Stimulated activated CD4-positive, alpha-beta T cell treated with anti-CD3 and anti-CD28 coated beads, Interleukin-1b, Interleukin-23, amount 100 ng/mL, for 48 hours (primary cell): ENCODE measurements around the gene MCTP1.
"Not testable (repeated sequence)": the region's sequence is repeated elsewhere in the genome, so short reads cannot be mapped to it uniquely, and the experiment has no call there.

ENCODE experiments used
- DNase-seq: peaks from one replicate; pipeline ENCODE4 v3.0.0-alpha.2; 2020

The MCTP1 gene

GRCh38 chr5:95251185-95251584, 33.7 kb downstream of the MCTP1 start:
- no peak for DNase-seq

DNA sequence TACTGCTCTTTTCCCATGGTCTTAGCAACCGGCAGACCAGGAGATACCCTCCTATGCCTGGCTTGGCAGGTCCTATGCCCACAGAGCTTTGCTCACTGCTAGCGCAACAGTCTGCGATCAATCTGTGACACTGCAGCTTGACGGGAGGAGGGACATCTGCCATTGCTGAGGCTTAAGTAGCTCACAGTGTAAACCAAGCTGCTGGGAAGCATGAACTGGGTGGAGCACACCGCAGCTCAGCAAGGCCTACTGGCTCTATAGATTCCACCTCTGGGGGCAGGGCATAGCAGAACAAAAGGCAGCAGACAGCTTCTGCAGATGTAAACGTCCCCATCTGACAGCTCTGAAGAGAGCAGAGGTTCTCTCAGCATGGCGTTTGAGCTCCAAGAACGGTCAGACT, 40.4 kb downstream of the MCTP1 start:
- no peak for DNase-seq

DNA sequence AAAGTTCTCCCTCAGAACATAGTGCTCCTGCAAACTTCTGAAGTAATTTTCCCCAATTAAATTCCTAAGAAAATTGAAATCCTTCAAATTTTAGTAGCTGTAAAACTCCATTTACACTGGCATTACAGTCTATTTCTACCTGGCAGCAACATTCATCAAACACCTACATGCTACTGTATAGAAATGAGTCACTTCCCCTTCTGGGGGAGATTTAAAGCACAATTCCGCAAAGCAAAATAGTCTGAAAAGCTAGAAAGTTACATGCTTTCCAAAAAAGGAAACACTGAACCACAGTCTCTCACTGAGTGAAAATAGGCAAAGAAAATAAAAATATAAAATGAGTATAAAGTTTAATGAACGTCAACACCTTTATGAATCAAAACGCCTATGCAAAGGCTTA, 43.3 kb downstream of the MCTP1 start:
- no peak for DNase-seq

DNA sequence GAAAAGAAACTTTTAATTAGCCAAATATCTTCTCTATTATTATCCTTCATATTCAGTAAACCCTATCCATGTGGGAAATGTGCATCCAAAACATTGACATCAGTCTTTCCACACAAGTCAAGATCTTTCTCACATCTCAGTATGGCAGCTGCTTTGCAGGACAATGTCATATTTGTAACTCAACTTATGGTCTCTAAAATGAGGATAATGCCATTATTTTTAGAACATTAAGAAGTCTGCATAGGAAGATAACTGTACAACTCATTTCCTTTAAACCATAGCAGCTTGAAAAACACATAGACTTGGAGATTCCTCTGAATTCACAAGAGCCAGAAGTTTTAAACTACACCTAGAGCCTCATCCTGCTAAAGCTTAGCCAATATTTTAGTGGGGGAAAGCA, 43.7 kb downstream of the MCTP1 start:
- no peak for DNase-seq

GRCh38 chr5:95238560-95239325, 46.2 kb downstream of the MCTP1 start:
- DNase-seq, result no peak

DNA sequence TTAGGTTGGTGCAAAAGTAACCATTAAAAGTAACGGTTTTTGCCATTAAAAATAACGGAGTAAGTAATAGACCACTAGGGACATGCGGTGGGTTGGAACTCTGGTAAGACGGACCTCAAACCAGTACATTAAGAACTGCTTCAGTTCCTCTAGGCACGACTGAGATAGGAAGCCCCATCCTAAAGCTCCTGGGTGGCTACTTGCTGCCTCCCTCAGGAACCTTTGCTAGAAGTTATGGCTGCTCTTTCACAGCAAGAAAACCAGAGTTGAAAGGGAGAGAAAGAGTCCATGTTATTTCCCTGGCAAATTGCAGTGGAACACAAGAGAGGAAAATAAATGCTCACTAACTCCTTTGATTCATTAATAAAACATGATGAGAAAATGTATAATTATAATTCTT, 47.6 kb downstream of the MCTP1 start:
- DNase-seq, result no peak

DNA sequence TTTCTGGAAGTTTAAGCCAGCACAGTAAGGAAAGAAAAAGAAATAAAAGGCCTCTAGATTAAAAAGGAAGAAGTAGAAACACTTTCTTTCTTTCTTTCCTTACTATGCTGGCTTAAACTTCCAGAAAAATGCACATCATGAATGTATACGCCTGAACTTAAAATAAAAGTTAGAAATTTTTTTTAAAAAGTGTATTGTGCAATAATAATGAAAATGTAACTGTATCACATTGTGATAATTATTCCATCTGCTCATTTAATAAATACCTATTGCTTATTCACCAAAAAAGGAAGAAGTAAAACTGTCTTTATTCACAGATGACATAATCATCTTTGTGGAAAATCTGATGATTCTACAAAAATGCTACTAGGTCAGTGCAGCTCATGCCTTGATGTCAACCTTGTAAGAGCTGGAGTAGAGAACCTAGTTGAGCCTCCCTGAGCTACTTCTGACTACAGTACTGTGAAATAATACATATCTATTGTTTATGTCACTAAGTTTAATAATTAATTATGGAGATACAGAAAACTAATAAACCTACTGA, 49.4 kb downstream of the MCTP1 start:
- DNase-seq, result no peak

- DNase-seq, result no peak
These were observed 55.2 kb downstream of the MCTP1 start for GRCh38 chr5:95229646-95230045.

GRCh38 chr5:95224701-95225459, 60.0 kb downstream of the MCTP1 start:
- DNase-seq, result no peak

- no peak for DNase-seq
These were observed 61.2 kb downstream of the MCTP1 start for GRCh38 chr5:95223566-95224258.

- DNase-seq, result no peak
These were observed 62.1 kb downstream of the MCTP1 start for GRCh38 chr5:95222836-95223235.

GRCh38 chr5:95221234-95221633, 63.7 kb downstream of the MCTP1 start:
- no peak for DNase-seq

- DNase-seq, result no peak
These were observed 64.5 kb downstream of the MCTP1 start for GRCh38 chr5:95220381-95220780.

GRCh38 chr5:95219411-95219810, 65.5 kb downstream of the MCTP1 start:
- DNase-seq, result no peak

GRCh38 chr5:95217881-95218280, 67.0 kb downstream of the MCTP1 start:
- no peak for DNase-seq

GRCh38 chr5:95217351-95217750, 67.5 kb downstream of the MCTP1 start:
- DNase-seq, result no peak

GRCh38 chr5:95216136-95216955, 68.5 kb downstream of the MCTP1 start:
- DNase-seq, result no peak

GRCh38 chr5:95207811-95208210, 77.1 kb downstream of the MCTP1 start:
- DNase-seq, result not testable (repeated sequence)

GRCh38 chr5:95194856-95195255, 90.0 kb downstream of the MCTP1 start:
- no peak for DNase-seq

DNA sequence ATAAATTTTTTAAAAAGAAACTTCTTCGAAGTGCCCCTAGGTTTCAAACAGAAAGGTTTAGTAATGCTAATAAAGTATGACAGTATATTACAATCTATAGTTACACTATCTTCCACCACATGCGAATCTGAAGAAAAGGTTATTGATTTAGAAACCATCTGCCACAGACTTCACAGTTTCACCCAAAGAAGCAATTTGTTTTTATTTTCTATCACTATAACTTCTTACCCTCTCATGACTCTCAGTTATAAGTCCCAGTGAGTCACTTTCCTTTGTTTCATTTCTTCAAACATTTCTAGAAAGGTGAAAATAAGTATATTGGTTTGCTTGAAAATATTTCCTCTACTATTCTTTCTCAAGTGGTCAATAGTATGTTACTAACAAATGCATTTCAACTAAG, 93.6 kb downstream of the MCTP1 start:
- no peak for DNase-seq

GRCh38 chr5:95184924-95185323, 100.0 kb downstream of the MCTP1 start:
- no peak for DNase-seq

DNA sequence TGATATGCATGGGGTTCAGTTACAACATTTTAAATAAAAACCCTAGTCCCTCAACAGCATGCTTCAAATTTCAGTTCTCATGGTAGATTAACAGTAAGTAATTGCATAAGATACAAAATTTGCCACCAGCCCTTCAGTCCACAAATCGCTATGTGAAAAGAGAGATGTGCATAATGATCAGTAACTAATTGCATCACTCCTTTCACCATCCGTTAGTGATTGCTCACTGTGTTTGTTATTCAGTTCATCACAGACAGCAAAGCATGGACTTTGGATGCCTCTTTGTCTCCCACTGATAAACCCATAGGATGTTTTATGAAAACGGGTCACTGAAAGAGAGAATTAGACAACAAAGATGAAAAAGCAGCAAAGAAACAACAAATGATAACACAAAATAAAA, 103.2 kb downstream of the MCTP1 start:
- no peak for DNase-seq
